Gastroesophageal sphincter (tissue), 4 donors: ENCODE measurements around the gene LMO2. TPM values are rescaled to one million over a fixed set of nuclear protein-coding genes. Genes with fewer than 3 reads are reported as not detected.

Experiments
- ATAC-seq: fragments of 150-250 bp; one replicate; pipeline ENCODE4 v1.9.1; 2016; ENCODE audit warnings: mild to moderate bottlenecking, moderate library complexity
- H3K27ac ChIP-seq, 4 donors: fragments of 200-600 bp; sonication (generic) in 3 of 4; 1 replicate in 3 of 4; 2 replicates in 1 of 4; pipeline ENCODE4 v1.5.1; 2016 to 2019
- H3K27me3 ChIP-seq: fragments of 200-600 bp; sonication (generic); one replicate; pipeline ENCODE4 v1.5.1; 2019
- H3K36me3 ChIP-seq, 2 donors: fragments of 200-600 bp; sonication (generic); one replicate each; pipeline ENCODE4 v1.5.1; 2019; ENCODE audit warnings: control low read depth in 1 of 2
- H3K4me1 ChIP-seq, 3 donors: fragments of 200-600 bp; sonication (generic); 1 replicate in 2 of 3; 2 replicates in 1 of 3; pipeline ENCODE4 v1.5.1; 2016 to 2019; ENCODE audit warnings: control low read depth in 2 of 3
- H3K4me3 ChIP-seq, 2 donors: fragments of 200-600 bp; sonication (generic); one replicate each; pipeline ENCODE4 v1.5.1; 2019; ENCODE audit warnings: mild to moderate bottlenecking in 1 of 2, moderate library complexity in 1 of 2
- H3K9me3 ChIP-seq, 3 donors: fragments of 200-600 bp; sonication (generic); one replicate each; pipeline ENCODE4 v1.5.1; 2017 to 2019; ENCODE audit warnings: control low read depth in 2 of 3
- EP300 ChIP-seq: sonication (generic); formaldehyde crosslinking; IDR thresholded peaks from one replicate; pipeline ENCODE4 v1.6.1; 2017; ENCODE audit warnings: antibody characterized with exemption, mild to moderate bottlenecking
- POLR2A ChIP-seq, 2 donors: fragments of 450-650 bp; IDR thresholded peaks; one replicate each; pipeline ENCODE4 v1.6.1; 2017; ENCODE audit warnings: antibody characterized with exemption in 2 of 2, mild to moderate bottlenecking in 2 of 2, moderate library complexity in 1 of 2
- POLR2AphosphoS5 ChIP-seq: sonication (generic); formaldehyde crosslinking; IDR thresholded peaks from one replicate; pipeline ENCODE4 v1.6.1; 2017; ENCODE audit warnings: antibody characterized with exemption
- WGBS, 2 donors: methylation state at CpG; one replicate each; pipeline ENCODE4 v1.1.5; 2018; ENCODE audit warnings: low coverage in 1 of 2; 5-methylcytosine and 5-hydroxymethylcytosine counted together
- total RNA-seq, 4 donors: library from RNA; depleted of rRNA; stranded (reverse); fragments of >200 nt; gene quantifications; one replicate each; pipeline ENCODE4 v1.1.0, GENCODE V29; 2016
- TF ChIP-seq, protein P1 (sequence below), 4 experiments: fragments of 200-600 bp in 2 of 4; fragments of 450-650 bp in 2 of 4; sonication (generic) in 1 of 4; IDR thresholded peaks; one replicate each; pipeline ENCODE4 v1.5.1; 2017 to 2019; ENCODE audit warnings: antibody characterized with exemption in 4 of 4, mild to moderate bottlenecking in 2 of 4, moderate library complexity in 2 of 4

The LMO2 gene
- 10 to 100 TPM in 2 of 4 donors, 1 to 10 TPM in 2; 7.0 to 24.2 (median 14.8) TPM for total RNA-seq

DNA sequence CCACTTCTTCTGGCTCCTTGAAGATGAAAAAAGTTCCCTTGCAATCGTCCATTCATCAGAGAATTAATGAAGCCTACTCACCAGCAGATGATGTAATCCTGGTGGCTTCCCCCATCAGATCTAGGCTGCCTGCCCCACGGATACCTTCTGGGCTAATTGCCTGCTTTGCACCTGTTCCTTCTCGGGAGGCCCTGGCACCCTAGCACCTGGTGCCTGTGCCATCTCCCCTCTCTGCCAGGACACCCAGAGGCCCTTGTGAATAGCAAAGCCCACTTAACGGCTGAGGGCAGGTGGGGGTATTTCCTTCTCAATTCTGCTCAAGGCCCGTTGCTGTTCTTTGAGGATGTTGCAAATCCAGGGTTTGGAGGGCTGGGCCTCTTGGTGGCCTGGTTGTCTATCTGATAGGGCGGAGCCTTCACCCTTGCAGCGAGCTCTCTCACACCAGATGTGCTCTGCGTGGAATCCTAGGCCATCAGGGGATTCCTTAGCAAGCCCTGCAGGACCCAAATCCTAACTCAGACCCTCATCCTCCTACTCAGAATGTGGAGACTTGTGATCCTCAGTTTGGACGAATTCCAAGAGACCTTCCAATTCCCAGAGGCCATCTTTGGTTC, at the start of gene LMO2:
Gene LMO2 (minus strand): TSS at position 363 of the 614 bp plus-strand sequence. CDS start 22,360 bp downstream, outside the sequence.
- no peaks in the 10 kb centered on the region for H3K36me3 ChIP-seq

DNA sequence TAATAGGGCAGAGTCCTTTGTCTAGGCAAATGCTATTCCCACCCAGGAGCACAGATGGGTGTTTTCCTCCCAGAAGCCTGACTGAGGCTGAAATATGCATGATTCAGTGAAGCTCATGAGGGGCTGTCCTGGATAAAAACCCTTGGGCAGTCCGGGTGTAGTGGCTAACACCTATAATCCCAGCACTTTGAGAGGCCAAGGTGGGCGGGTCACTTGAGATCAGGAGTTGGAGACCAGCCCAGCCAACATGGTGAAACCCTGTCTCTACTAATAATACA, 48.6 kb upstream of the LMO2 start:
- Histone ChIP-seq H3K36me3 (no peaks in the 10 kb centered on the region), H3K4me1 (peaks cover 0 to 42% (median 3%) of the 10 kb centered on the region in 3 donors), H3K27ac (no peak overlapping the region), H3K9me3 (no peaks in the 10 kb centered on the region), H3K27me3 (no peaks in the 10 kb centered on the region), H3K4me3 (no peak overlapping the region)
- TF ChIP-seq, protein P1, sequence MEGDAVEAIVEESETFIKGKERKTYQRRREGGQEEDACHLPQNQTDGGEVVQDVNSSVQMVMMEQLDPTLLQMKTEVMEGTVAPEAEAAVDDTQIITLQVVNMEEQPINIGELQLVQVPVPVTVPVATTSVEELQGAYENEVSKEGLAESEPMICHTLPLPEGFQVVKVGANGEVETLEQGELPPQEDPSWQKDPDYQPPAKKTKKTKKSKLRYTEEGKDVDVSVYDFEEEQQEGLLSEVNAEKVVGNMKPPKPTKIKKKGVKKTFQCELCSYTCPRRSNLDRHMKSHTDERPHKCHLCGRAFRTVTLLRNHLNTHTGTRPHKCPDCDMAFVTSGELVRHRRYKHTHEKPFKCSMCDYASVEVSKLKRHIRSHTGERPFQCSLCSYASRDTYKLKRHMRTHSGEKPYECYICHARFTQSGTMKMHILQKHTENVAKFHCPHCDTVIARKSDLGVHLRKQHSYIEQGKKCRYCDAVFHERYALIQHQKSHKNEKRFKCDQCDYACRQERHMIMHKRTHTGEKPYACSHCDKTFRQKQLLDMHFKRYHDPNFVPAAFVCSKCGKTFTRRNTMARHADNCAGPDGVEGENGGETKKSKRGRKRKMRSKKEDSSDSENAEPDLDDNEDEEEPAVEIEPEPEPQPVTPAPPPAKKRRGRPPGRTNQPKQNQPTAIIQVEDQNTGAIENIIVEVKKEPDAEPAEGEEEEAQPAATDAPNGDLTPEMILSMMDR (IDR thresholded peaks at IDR 0.05), result no peak
- TF ChIP-seq POLR2AphosphoS5 (no peak), POLR2A (IDR thresholded peaks at IDR 0.05) (no peak), EP300 (no peak)
- WGBS, 2 donors, result no CpG with 5 or more reads among the region's 2 CpGs
- no peak for ATAC-seq

More for the DNA sequence above, at the start of gene LMO2:
- TF ChIP-seq POLR2AphosphoS5 (no peak), POLR2A (IDR thresholded peaks at IDR 0.05) (no peak), EP300 (no peak)
- TF ChIP-seq, protein P1 (IDR thresholded peaks at IDR 0.05), result no peak
- no peak for ATAC-seq
- H3K4me1 ChIP-seq, result peaks cover 0 to 3% (median 0%) of the 10 kb centered on the region in 3 donors
- no peak within 1 kb of the TSS for H3K4me3 ChIP-seq
- H3K27ac ChIP-seq, result no peak within 1 kb of the TSS
- no peaks in the 10 kb centered on the region for H3K9me3 ChIP-seq
- H3K27me3 ChIP-seq, result peaks cover 7% of the 10 kb centered on the region
- WGBS, 2 donors, result 44 to 67% methylated on average over 1 to 4 of the region's 9 CpGs

DNA sequence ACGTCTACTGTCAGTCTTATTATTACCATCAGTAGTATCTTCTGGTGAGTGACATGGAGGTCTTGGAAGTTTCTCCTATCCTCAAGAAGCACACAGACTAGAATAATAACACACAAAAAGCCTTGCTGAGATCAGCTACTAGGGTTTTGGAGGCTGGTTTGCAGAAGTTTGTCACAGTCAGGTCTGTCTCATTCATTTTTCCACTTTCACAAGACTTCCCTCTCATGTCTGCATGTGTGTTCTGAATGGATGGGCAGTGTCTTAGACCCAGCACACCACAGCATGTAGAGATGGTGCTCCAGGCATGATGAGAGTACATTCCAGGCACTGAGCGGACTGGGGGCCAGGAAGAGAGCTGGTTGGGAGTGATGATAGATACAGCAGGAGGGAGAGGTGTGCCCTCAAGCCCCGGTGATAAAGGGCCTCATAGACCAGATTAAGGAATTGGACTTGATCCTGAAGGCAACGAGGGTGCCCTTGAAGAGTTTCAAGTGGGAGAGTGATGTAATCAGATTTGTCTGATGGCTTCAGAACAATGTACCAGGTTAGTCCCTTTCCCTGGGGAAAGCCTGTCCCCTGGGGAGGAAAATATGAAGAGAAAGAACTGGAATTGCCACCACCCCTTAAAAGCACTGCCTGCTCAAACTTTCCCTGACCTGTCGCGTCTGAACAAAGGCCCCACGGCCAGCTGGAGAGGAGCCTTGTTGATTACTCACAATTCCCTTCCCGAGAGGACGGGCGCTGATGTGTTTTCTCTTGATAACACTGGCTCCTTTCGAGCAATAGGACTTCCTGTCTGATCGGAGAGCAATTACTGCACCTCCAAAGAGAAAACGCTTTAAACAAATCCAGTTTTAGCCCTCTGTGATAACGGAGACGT, 45.1 kb upstream of the LMO2 start:
- H3K4me3 ChIP-seq, result no peak overlapping the region
- peak overlapping the region in 3 of 4 donors; percentile 7 to 66 (median 46) for H3K27ac ChIP-seq
- no peaks in the 10 kb centered on the region for H3K36me3 ChIP-seq
- ATAC-seq, result peak; percentile 71
- H3K9me3 ChIP-seq, result peaks cover 0 to 1% (median 0%) of the 10 kb centered on the region in 3 donors
- TF ChIP-seq POLR2A (IDR thresholded peaks at IDR 0.05) (no peak), EP300 (no peak), POLR2AphosphoS5 (peak; percentile 21)
- WGBS, 2 donors, result 11 to 50% methylated on average over 4 to 14 of the region's 15 CpGs
- peaks cover 0 to 34% (median 3%) of the 10 kb centered on the region in 3 donors for H3K4me1 ChIP-seq
- H3K27me3 ChIP-seq, result no peaks in the 10 kb centered on the region

DNA sequence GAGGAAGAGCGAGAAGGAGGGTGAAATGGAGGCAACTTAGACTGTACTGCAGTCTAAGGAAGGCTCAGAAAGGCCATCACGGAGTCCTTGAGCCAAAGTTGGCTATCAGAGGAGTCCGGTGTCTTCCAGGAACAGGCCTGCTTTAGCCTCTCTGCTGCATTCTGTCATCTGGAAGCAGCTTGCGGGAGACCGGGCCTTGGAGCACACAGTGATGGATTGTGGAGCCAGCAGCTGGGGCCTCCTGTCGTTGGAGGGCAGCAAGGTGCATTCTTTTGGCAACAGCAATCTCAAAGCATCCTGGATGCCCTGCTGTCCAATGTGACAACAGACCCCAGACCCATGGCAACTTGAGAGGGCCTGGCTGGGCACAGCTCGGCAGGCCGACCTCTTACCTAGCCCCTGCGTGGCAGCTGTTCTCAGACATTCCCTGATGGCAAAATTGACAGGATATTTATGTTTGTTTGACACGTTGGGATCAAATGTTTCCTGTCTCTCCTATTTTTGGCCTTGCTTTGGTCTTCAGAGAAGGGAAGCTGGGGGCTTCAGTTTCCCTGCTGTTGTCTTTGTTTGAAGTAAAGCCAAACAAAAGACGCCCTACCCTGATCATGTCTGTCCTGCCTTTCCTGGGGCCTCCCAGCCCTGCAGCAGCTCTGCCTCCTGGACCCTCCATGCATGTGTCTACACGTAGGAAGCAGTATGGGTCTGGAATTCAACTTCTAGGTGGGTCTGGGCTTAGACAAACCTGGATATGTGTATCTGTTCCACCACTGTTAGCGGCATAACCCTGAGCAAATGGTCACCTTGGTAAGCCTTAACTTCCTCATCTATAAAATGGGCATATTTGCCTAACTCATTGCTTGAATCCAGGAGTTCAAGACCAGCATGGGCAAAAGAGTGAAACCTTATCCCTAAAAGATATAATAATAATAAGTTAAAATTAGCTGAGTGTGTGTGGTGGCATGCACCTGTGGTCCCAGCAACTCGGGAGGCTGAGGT, 43.9 kb upstream of the LMO2 start:
- no peak overlapping the region for H3K4me3 ChIP-seq
- no peak for ATAC-seq
- WGBS, 2 donors, result 70 to 71% methylated on average over 7 to 12 of the region's 14 CpGs
- TF ChIP-seq EP300 (no peak), POLR2A (IDR thresholded peaks at IDR 0.05) (no peak), POLR2AphosphoS5 (no peak)
- TF ChIP-seq, protein P1 (IDR thresholded peaks at IDR 0.05), result no peak
- H3K27me3 ChIP-seq, result no peaks in the 10 kb centered on the region
- H3K4me1 ChIP-seq, result peaks cover 0 to 42% (median 9%) of the 10 kb centered on the region in 3 donors
- no peaks in the 10 kb centered on the region for H3K36me3 ChIP-seq
- no peak overlapping the region for H3K27ac ChIP-seq
- H3K9me3 ChIP-seq, result peaks cover 0 to 8% (median 0%) of the 10 kb centered on the region in 3 donors

DNA sequence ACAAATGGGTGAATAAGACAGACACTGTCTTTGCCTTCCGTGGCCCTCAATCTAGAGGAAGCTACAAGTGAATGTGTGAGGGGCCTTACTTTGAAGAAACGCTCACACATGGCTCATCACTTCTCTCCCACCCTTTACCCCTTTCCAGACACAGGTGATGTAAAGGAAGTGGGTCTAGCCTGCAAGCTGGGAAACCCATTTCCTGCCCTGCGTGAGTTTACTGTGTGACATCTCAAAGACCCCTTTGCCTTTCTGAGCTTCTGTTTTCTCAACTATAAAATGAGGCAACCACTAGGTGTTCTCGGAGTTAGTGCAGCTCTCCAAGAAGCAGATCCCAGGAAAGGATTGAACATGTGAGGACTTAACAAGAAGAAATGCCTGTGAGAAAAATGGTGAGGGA, 43.1 kb upstream of the LMO2 start:
- Histone ChIP-seq H3K4me3 (no peak overlapping the region), H3K27ac (no peak overlapping the region), H3K36me3 (no peaks in the 10 kb centered on the region), H3K27me3 (no peaks in the 10 kb centered on the region), H3K4me1 (peaks cover 0 to 47% (median 9%) of the 10 kb centered on the region in 3 donors), H3K9me3 (peaks cover 0 to 8% (median 0%) of the 10 kb centered on the region in 3 donors)
- no peak for TF ChIP-seq POLR2A (IDR thresholded peaks at IDR 0.05)
- no peak for TF ChIP-seq POLR2AphosphoS5
- TF ChIP-seq EP300, result no peak
- TF ChIP-seq, protein P1 (IDR thresholded peaks at IDR 0.05), result no peak
- ATAC-seq, result no peak
- WGBS, 2 donors, result 79 to 92% methylated on average over 4 of the region's 4 CpGs
